OCI-LY3 (cell line): ENCODE results near the gene GRN.

Experiments
- H2AFZ ChIP-seq: fragments of 200-600, 300-600 bp; shearing (Covaris generic); 2 replicates; pipeline ENCODE4 v1.6.0; 2014; ENCODE audit warnings: antibody characterized with exemption, low read depth, low read length
- H3K27ac ChIP-seq: fragments of 200-600, 300-600 bp; sonication (generic); 2 replicates; pipeline ENCODE4 v1.5.1; 2014; ENCODE audit warnings: mild to moderate bottlenecking, low read length, moderate library complexity, mixed read lengths
- H3K27me3 ChIP-seq: fragments of 200-600, 300-600 bp; sonication (generic); 2 replicates; pipeline ENCODE4 v1.6.1; 2014; ENCODE audit warnings: low read depth, low read length, mixed read lengths
- H3K36me3 ChIP-seq: fragments of 200-600, 300-600 bp; sonication (generic); replicated peaks from 2 replicates; pipeline ENCODE3; 2014; ENCODE audit warnings: low read depth, low read length, mixed read lengths
- H3K4me1 ChIP-seq: fragments of 300-600, 200-600 bp; sonication (generic); 2 replicates; pipeline ENCODE4 v1.6.1; 2014; ENCODE audit warnings: low read length, mixed read lengths
- H3K4me2 ChIP-seq: fragments of 200-600, 300-600 bp; sonication (generic); 2 replicates; pipeline ENCODE4 v1.6.1; 2014; ENCODE audit warnings: low read length, mixed read lengths
- H3K4me3 ChIP-seq: fragments of 300-600, 200-600 bp; sonication (generic); 2 replicates; pipeline ENCODE4 v1.5.1; 2014; ENCODE audit warnings: antibody characterized with exemption, mild to moderate bottlenecking, low read length, moderate library complexity
- H3K79me2 ChIP-seq: fragments of 300-600, 200-600 bp; shearing (Covaris generic); 2 replicates; pipeline ENCODE4 v1.6.1; 2014; ENCODE audit warnings: mild to moderate bottlenecking, low read length, mixed read lengths
- H3K9ac ChIP-seq: fragments of 300-600, 200-600 bp; shearing (Covaris generic); 2 replicates; pipeline ENCODE4 v1.6.0; 2014; ENCODE audit warnings: mild to moderate bottlenecking, low read length, moderate library complexity
- H3K9me3 ChIP-seq: fragments of 200-600, 300-600 bp; shearing (Covaris generic); 2 replicates; pipeline ENCODE4 v1.6.1; 2014; ENCODE audit warnings: low read length, mixed read lengths; ENCODE audit not compliant: insufficient read depth
- H4K20me1 ChIP-seq: fragments of 200-600, 300-600 bp; sonication (generic); 2 replicates; pipeline ENCODE4 v1.6.1; 2016; ENCODE audit warnings: low read length, mixed read lengths; ENCODE audit not compliant: insufficient read depth
- CTCF ChIP-seq: fragments of 200-600, 300-600 bp; sonication (generic); IDR thresholded peaks from 2 replicates; pipeline ENCODE4 v1.5.1; 2014; ENCODE audit warnings: antibody characterized with exemption, low read length, low read depth
- EZH2phosphoT487 ChIP-seq: fragments of 200-600 bp; shearing (Covaris generic); IDR thresholded peaks from 2 replicates; pipeline ENCODE4 v1.6.1; 2018; ENCODE audit warnings: antibody characterized with exemption, mixed run types, low read depth

Gene GRN

GRCh38 chr17:44348988-44349364 lies 3.9 kb downstream of the GRN start:
- Histone ChIP-seq H3K79me2 (peaks cover 35% of the 10 kb centered on the region), H2AFZ (no peak overlapping the region), H3K27me3 (no peaks in the 10 kb centered on the region), H3K9ac (peak overlapping the region; percentile 68), H3K4me1 (peaks cover 50% of the 10 kb centered on the region), H4K20me1 (peaks cover 8% of the 10 kb centered on the region; the same call in 1 of the 2 replicates), H3K36me3 (peaks cover 47% of the 10 kb centered on the region), H3K4me3 (peak overlapping the region; percentile 52), H3K27ac (peak overlapping the region; percentile 96), H3K9me3 (no peaks in the 10 kb centered on the region), H3K4me2 (peak overlapping the region; percentile 77)
- TF ChIP-seq EZH2phosphoT487 (no peak), CTCF (no peak)

- peak overlapping the region; percentile 52; the same call in 1 of the 2 replicates for H3K4me3 ChIP-seq
- TF ChIP-seq EZH2phosphoT487 (no peak), CTCF (no peak)
- peaks cover 47% of the 10 kb centered on the region for H3K36me3 ChIP-seq
- no peaks in the 10 kb centered on the region for H3K27me3 ChIP-seq
- H3K4me1 ChIP-seq = peaks cover 46% of the 10 kb centered on the region
- peaks cover 8% of the 10 kb centered on the region; the same call in 1 of the 2 replicates for H4K20me1 ChIP-seq
- H3K9me3 ChIP-seq = no peaks in the 10 kb centered on the region
- H3K27ac ChIP-seq = peak overlapping the region; percentile 96
- peak overlapping the region; percentile 68; the same call in 1 of the 2 replicates for H3K9ac ChIP-seq
- H3K79me2 ChIP-seq = peaks cover 31% of the 10 kb centered on the region
- peak overlapping the region; percentile 77 for H3K4me2 ChIP-seq
- H2AFZ ChIP-seq = no peak overlapping the region
Measured at GRCh38 chr17:44349553-44350070, 4.5 kb downstream of the GRN start.

GRCh38 chr17:44350733-44351226 lies 5.7 kb downstream of the GRN start:
- H2AFZ ChIP-seq = no peak overlapping the region
- no peak overlapping the region; the same call in 1 of the 2 replicates for H3K9ac ChIP-seq
- peaks cover 23% of the 10 kb centered on the region for H3K79me2 ChIP-seq
- H3K9me3 ChIP-seq = no peaks in the 10 kb centered on the region
- H3K27me3 ChIP-seq = no peaks in the 10 kb centered on the region
- H3K27ac ChIP-seq = no peak overlapping the region
- peaks cover 8% of the 10 kb centered on the region; the same call in 1 of the 2 replicates for H4K20me1 ChIP-seq
- H3K4me2 ChIP-seq = peak overlapping the region; percentile 11; the same call in 1 of the 2 replicates
- TF ChIP-seq EZH2phosphoT487 = no peak
- TF ChIP-seq CTCF = peak; percentile 77
- peaks cover 51% of the 10 kb centered on the region for H3K4me1 ChIP-seq
- peaks cover 47% of the 10 kb centered on the region for H3K36me3 ChIP-seq
- H3K4me3 ChIP-seq = no peak overlapping the region

GRCh38 chr17:44351464-44351863 lies 6.4 kb downstream of the GRN start:
- Histone ChIP-seq H3K36me3 (peaks cover 43% of the 10 kb centered on the region), H3K4me1 (peaks cover 45% of the 10 kb centered on the region)
- TF ChIP-seq CTCF = no peak
- TF ChIP-seq EZH2phosphoT487 = no peak

More at GRCh38 chr17:44351464-44351863, 6.4 kb downstream of the GRN start:
- no peak overlapping the region for H3K4me2 ChIP-seq
- H2AFZ ChIP-seq = no peak overlapping the region
- H3K27me3 ChIP-seq = no peaks in the 10 kb centered on the region
- H3K27ac ChIP-seq = no peak overlapping the region
- H3K79me2 ChIP-seq = peaks cover 17% of the 10 kb centered on the region
- peaks cover 8% of the 10 kb centered on the region; the same call in 1 of the 2 replicates for H4K20me1 ChIP-seq
- no peak overlapping the region for H3K4me3 ChIP-seq
- no peak overlapping the region for H3K9ac ChIP-seq
- no peaks in the 10 kb centered on the region for H3K9me3 ChIP-seq
